GM12878 (cell line): ENCODE results near the gene DAAM2. TPM values are rescaled to one million over a fixed set of nuclear protein-coding genes. Genes with fewer than 3 reads are reported as not detected.

Experiments
- ATAC-seq: fragments of 200-7000 bp; cut with Tn5 transposase; 3 replicates; pipeline ENCODE4 v1.9.1; 2020; ENCODE audit warnings: mild to moderate bottlenecking, moderate library complexity
- BruUV-seq: library from RNA; stranded (reverse); fragments of 400-500 nt; replicated peaks from 2 replicates; lab custom pipeline; 2021; lab: Mats Ljungman, UMichigan
- CTCF ChIA-PET: fragments of 300-600 bp; sonication (Branson Sonifier 250); formaldehyde crosslinking; extraction: SDS; loops from one replicate; lab custom pipeline; 2021; ENCODE audit warnings: inconsistent platforms; lab: Yijun Ruan, JAX
- POLR2A ChIA-PET: fragments of 350-600 bp; formaldehyde crosslinking; extraction: SDS; loops from one replicate; lab custom pipeline; 2021; ENCODE audit warnings: inconsistent platforms; lab: Charles Lee
- RAD21 ChIA-PET: fragments of 300-600 bp; sonication (Branson Sonifier 250); formaldehyde crosslinking; loops from one replicate; lab custom pipeline; 2023; ENCODE audit warnings: antibody characterized with exemption; ENCODE audit not compliant: unreplicated experiment; lab: Charles Lee
- SMC1A ChIA-PET: fragments of 300-600 bp; sonication (Branson Sonifier 250); formaldehyde crosslinking; loops from one replicate; lab custom pipeline; 2023; ENCODE audit not compliant: unreplicated experiment, uncharacterized antibody; lab: Charles Lee
- DNase-seq: peaks from one replicate; pipeline ENCODE4 v3.0.0-alpha.2; 2011; ENCODE audit warnings: low read depth, low spot score
- FAIRE-seq: peaks from 3 replicates; lab custom pipeline; 2011; peaks lifted over from hg19 to GRCh38; lab: Jason Lieb, UNC
- H2AFZ ChIP-seq: 2 replicates; pipeline ENCODE4 v1.6.0; 2011; ENCODE audit warnings: low read depth, low read length, control low read depth; ENCODE audit not compliant: control insufficient read depth
- H3K27ac ChIP-seq: 2 replicates; pipeline ENCODE4 v1.5.1; 2011; ENCODE audit warnings: control low read depth; ENCODE audit not compliant: control insufficient read depth, insufficient read depth
- H3K27me3 ChIP-seq, 2 experiments: replicated peaks in 1 of 2; 2 replicates each; pipeline versions ENCODE4 v1.6.0 to v1.6.1; 2011; ENCODE audit warnings: low read length in 1 of 2; ENCODE audit not compliant: control insufficient read depth in 2 of 2, insufficient read depth in 2 of 2
- H3K36me3 ChIP-seq, 2 experiments: 2 replicates each; pipeline ENCODE4 v1.5.1; 2011; ENCODE audit warnings: low read length in 1 of 2; ENCODE audit not compliant: control insufficient read depth in 2 of 2, insufficient read depth in 2 of 2
- H3K4me1 ChIP-seq: 2 replicates; pipeline ENCODE4 v1.6.1; 2011; ENCODE audit warnings: mild to moderate bottlenecking, low read length, moderate library complexity, mixed read lengths; ENCODE audit not compliant: control insufficient read depth, insufficient read depth
- H3K4me2 ChIP-seq: 2 replicates; pipeline ENCODE4 v1.6.0; 2011; ENCODE audit warnings: control low read depth; ENCODE audit not compliant: control insufficient read depth, insufficient read depth
- H3K4me3 ChIP-seq: fragments of 200-600 bp; sonication (generic); 2 replicates; pipeline ENCODE4 v1.5.1; 2016
- H3K79me2 ChIP-seq: 2 replicates; pipeline ENCODE4 v1.6.0; 2011; ENCODE audit warnings: low read length; ENCODE audit not compliant: control insufficient read depth, insufficient read depth
- H3K9ac ChIP-seq: 2 replicates; pipeline ENCODE4 v1.8.0; 2011; ENCODE audit warnings: low read length, control low read depth, mixed read lengths; ENCODE audit not compliant: control insufficient read depth, insufficient read depth
- H3K9me3 ChIP-seq: replicated peaks from 3 replicates; pipeline ENCODE4 v1.5.1; 2011; ENCODE audit warnings: mild to moderate bottlenecking, low read length; ENCODE audit not compliant: control insufficient read depth, insufficient read depth
- H4K20me1 ChIP-seq: 2 replicates; pipeline ENCODE4 v1.6.0; 2011; ENCODE audit not compliant: control insufficient read depth, insufficient read depth
- ATF7 ChIP-seq: fragments of 450-650 bp; IDR thresholded peaks from 2 replicates; pipeline ENCODE4 v1.6.1; 2016; ENCODE audit warnings: low read depth, mild to moderate bottlenecking
- ELK1 ChIP-seq: IDR thresholded peaks from 2 replicates; pipeline ENCODE4 v1.6.1; 2012; ENCODE audit warnings: low read depth, low read length, improper control_type of control experiment
- FOS ChIP-seq: IDR thresholded peaks from 3 replicates; pipeline ENCODE4 v1.6.1; 2011; ENCODE audit warnings: borderline replicate concordance; ENCODE audit not compliant: insufficient read length; ENCODE audit errors: extremely low read depth
- HDAC2 ChIP-seq: fragments of 200-600 bp; sonication (generic); IDR thresholded peaks from 2 replicates; pipeline ENCODE4 v1.6.1; 2017
- KLF5 ChIP-seq: fragments of 450-650 bp; IDR thresholded peaks from 2 replicates; pipeline ENCODE4 v1.6.1; 2014; ENCODE audit warnings: mild to moderate bottlenecking; ENCODE audit not compliant: partially characterized antibody
- MYB ChIP-seq: fragments of 150-350 bp; IDR thresholded peaks from 2 replicates; pipeline ENCODE4 v1.6.1; 2014; ENCODE audit warnings: mild to moderate bottlenecking, low read depth, low read length, borderline replicate concordance
- PML ChIP-seq: IDR thresholded peaks from 2 replicates; pipeline ENCODE4 v1.6.1; 2012; ENCODE audit warnings: low read length, inconsistent platforms
- RB1 ChIP-seq: fragments of 450-650 bp; formaldehyde crosslinking; IDR thresholded peaks from 2 replicates; pipeline ENCODE4 v1.6.1; 2017; ENCODE audit warnings: mild to moderate bottlenecking, borderline replicate concordance
- SIX5 ChIP-seq: IDR thresholded peaks from 2 replicates; pipeline ENCODE4 v1.6.1; 2011; ENCODE audit warnings: mild to moderate bottlenecking, low read depth, low read length, moderate library complexity; ENCODE audit not compliant: severe bottlenecking
- SP1 ChIP-seq: IDR thresholded peaks from one replicate; pipeline ENCODE4 v1.6.1; 2011; ENCODE audit warnings: low read depth, low read length
- SUPT20H ChIP-seq: IDR thresholded peaks from 2 replicates; pipeline ENCODE4 v1.6.1; 2011; ENCODE audit warnings: low read depth, mild to moderate bottlenecking, low read length, moderate library complexity, borderline replicate concordance; ENCODE audit not compliant: control insufficient read depth
- ZNF217 ChIP-seq: fragments of 450-650 bp; IDR thresholded peaks from 2 replicates; pipeline ENCODE4 v1.6.1; 2017; ENCODE audit warnings: antibody characterized with exemption, mild to moderate bottlenecking
- ZSCAN29 ChIP-seq: fragments of 450-650 bp; IDR thresholded peaks from 2 replicates; pipeline ENCODE4 v1.6.1; 2017; ENCODE audit warnings: mild to moderate bottlenecking, moderate library complexity
- ZZZ3 ChIP-seq: IDR thresholded peaks from 2 replicates; pipeline ENCODE4 v1.6.1; 2011; ENCODE audit warnings: low read depth; ENCODE audit not compliant: control insufficient read depth, insufficient read length
- WGBS: methylation state at CpG from one replicate; pipeline ENCODE4 v1.1.6; 2016; ENCODE audit warnings: low lambda C conversion rate; ENCODE audit not compliant: insufficient replicate concordance, insufficient coverage; ENCODE audit errors: missing lambda C conversion rate; 5-methylcytosine and 5-hydroxymethylcytosine counted together
- in situ Hi-C: fragments of 300-500 bp; cut with MboI; formaldehyde crosslinking; loops from 9 replicates; pipeline ENCODE4 v1.14.3; 2018; ENCODE audit warnings: mixed read lengths
- intact Hi-C: fragments of 100-400 bp; cut with micrococcal nuclease; formaldehyde crosslinking; loops from one replicate; pipeline ENCODE4 v1.14.2; 2022; ENCODE audit not compliant: unreplicated experiment
- polyA plus RNA-seq, 11 experiments: library from polyadenylated mRNA; depleted of rRNA in 4 of 11; unstranded in 6 of 11; stranded (reverse) in 5 of 11; fragments of >200 nt; fragmentation: Nextera tagmentation in 4 of 11; fragmentation: Illumina TruSeq in 1 of 11; extraction: Ambion mirVana in 4 of 11; extraction: Trizol in 1 of 11; gene quantifications; 1 replicate in 1 of 11; 2 replicates in 10 of 11; pipeline versions ENCODE4 v1.2.1 to v1.2.3, GENCODE V29; 2011 to 2016; ENCODE audit warnings: inconsistent platforms in 2 of 11, missing spikeins in 2 of 11, low read depth in 1 of 11
- total RNA-seq, 4 experiments: library from RNA; depleted of rRNA in 3 of 4; stranded (reverse); fragments of >200 nt in 3 of 4; fragmentation: Illumina TruSeq in 1 of 4; extraction: Trizol in 1 of 4; gene quantifications; 2 replicates each; pipeline versions ENCODE4 v1.2.1 to v1.2.3, GENCODE V29; 2013 to 2021
- TF ChIP-seq, protein P1 (sequence below): fragments of 450-650 bp; IDR thresholded peaks from 2 replicates; pipeline ENCODE4 v1.6.1; 2018; ENCODE audit warnings: mild to moderate bottlenecking, low read depth, moderate library complexity; ENCODE audit not compliant: partially characterized antibody
- TF ChIP-seq, protein P2 (sequence below): fragments of 450-650 bp; IDR thresholded peaks from 2 replicates; pipeline ENCODE4 v1.6.1; 2017; ENCODE audit warnings: borderline replicate concordance

Gene DAAM2
- total and polyA plus RNA-seq, 10 of the 15 experiments (the other 5 are each of a cell fraction or from before 2014, with no cell fraction given): 0.05 to 0.22 TPM; not detected in 8

- no peaks in the 10 kb centered on the region for H4K20me1 ChIP-seq
- H3K36me3 ChIP-seq: no peaks in the 10 kb centered on the region
- no peak overlapping the region for H2AFZ ChIP-seq
- no peak overlapping the region for H3K4me2 ChIP-seq
- SMC1A ChIA-PET: no interaction called here
- ATAC-seq (no peak), FAIRE-seq (no peak), DNase-seq (no peak)
- in situ Hi-C loops: loop anchor here (10.0 kb wide), 1 partner anchor 528 kb away; no protein-coding TSS in a partner anchor
- CTCF ChIA-PET: interaction anchor here (1.0 to 11.7 kb wide), 2 partner anchors 9 to 19 kb away, joined by 3 to 98 read pairs; no protein-coding TSS in a partner anchor
- H3K27ac ChIP-seq: no peak overlapping the region
- no peak overlapping the region for H3K9ac ChIP-seq
- peaks cover 0 to 3% of the 10 kb centered on the region in 2 experiments; a peak in 2 of 4 replicates for H3K27me3 ChIP-seq
- WGBS: 38% methylated on average over 8 of the region's 8 CpGs
- RAD21 ChIA-PET: interaction anchor here (0.7 kb wide), 1 partner anchor 8 kb away, joined by 3 read pairs; no protein-coding TSS in a partner anchor
- H3K4me1 ChIP-seq: no peaks in the 10 kb centered on the region
- H3K4me3 ChIP-seq: no peak overlapping the region
- POLR2A ChIA-PET: no interaction called here
- BruUV-seq: no TSS peak
- intact Hi-C loops: no loop called here
- H3K79me2 ChIP-seq: no peaks in the 10 kb centered on the region
- no peaks in the 10 kb centered on the region for H3K9me3 ChIP-seq
- TF ChIP-seq ZSCAN29 (no peak), FOS (no peak), RB1 (no peak), PML (no peak), HDAC2 (no peak), SUPT20H (no peak), ATF7 (no peak), SIX5 (no peak), ZNF217 (no peak), ZZZ3 (no peak), MYB (no peak), ELK1 (no peak), KLF5 (no peak), SP1 (no peak)
- TF ChIP-seq, protein P1, sequence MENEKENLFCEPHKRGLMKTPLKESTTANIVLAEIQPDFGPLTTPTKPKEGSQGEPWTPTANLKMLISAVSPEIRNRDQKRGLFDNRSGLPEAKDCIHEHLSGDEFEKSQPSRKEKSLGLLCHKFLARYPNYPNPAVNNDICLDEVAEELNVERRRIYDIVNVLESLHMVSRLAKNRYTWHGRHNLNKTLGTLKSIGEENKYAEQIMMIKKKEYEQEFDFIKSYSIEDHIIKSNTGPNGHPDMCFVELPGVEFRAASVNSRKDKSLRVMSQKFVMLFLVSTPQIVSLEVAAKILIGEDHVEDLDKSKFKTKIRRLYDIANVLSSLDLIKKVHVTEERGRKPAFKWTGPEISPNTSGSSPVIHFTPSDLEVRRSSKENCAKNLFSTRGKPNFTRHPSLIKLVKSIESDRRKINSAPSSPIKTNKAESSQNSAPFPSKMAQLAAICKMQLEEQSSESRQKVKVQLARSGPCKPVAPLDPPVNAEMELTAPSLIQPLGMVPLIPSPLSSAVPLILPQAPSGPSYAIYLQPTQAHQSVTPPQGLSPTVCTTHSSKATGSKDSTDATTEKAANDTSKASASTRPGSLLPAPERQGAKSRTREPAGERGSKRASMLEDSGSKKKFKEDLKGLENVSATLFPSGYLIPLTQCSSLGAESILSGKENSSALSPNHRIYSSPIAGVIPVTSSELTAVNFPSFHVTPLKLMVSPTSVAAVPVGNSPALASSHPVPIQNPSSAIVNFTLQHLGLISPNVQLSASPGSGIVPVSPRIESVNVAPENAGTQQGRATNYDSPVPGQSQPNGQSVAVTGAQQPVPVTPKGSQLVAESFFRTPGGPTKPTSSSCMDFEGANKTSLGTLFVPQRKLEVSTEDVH: no peak
- TF ChIP-seq, protein P2, sequence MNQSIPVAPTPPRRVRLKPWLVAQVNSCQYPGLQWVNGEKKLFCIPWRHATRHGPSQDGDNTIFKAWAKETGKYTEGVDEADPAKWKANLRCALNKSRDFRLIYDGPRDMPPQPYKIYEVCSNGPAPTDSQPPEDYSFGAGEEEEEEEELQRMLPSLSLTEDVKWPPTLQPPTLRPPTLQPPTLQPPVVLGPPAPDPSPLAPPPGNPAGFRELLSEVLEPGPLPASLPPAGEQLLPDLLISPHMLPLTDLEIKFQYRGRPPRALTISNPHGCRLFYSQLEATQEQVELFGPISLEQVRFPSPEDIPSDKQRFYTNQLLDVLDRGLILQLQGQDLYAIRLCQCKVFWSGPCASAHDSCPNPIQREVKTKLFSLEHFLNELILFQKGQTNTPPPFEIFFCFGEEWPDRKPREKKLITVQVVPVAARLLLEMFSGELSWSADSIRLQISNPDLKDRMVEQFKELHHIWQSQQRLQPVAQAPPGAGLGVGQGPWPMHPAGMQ: no peak
These were observed 90.3 kb downstream of the DAAM2 start for GRCh38 chr6:39882531-39882899.
